Brain pericyte (primary cell): ENCODE results near the gene ANKEF1.
A peak's percentile ranks its signal among the peaks of the same experiment; 100 is the strongest.
"Not testable (repeated sequence)": the region's sequence is repeated elsewhere in the genome, so short reads cannot be mapped to it uniquely, and the experiment has no call there.

Experiments
- DNase-seq: peaks from one replicate; pipeline ENCODE4 v3.0.0-alpha.2; 2012; ENCODE audit warnings: low read depth, low spot score

ANKEF1 gene

DNA sequence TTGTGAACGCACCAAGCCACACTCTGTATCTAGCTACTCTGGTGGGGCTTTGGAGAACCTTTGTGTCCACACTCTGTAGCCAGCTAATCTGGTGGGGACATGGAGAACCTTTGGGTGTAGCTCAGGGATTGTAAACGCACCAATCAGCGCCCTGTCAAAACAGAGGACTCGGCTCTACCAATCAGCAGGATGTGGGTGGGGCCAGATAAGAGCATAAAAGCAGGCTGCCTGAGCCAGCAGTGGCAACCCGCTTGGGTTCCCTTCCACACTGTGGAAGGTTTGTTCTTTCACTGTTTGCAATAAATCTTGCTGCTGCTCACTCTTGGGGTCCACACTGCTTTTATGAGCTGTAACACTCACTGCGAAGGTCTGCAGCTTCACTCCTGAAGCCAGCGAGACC, 2.5 kb upstream of the ANKEF1 start:
- DNase-seq: not testable (repeated sequence)

DNA sequence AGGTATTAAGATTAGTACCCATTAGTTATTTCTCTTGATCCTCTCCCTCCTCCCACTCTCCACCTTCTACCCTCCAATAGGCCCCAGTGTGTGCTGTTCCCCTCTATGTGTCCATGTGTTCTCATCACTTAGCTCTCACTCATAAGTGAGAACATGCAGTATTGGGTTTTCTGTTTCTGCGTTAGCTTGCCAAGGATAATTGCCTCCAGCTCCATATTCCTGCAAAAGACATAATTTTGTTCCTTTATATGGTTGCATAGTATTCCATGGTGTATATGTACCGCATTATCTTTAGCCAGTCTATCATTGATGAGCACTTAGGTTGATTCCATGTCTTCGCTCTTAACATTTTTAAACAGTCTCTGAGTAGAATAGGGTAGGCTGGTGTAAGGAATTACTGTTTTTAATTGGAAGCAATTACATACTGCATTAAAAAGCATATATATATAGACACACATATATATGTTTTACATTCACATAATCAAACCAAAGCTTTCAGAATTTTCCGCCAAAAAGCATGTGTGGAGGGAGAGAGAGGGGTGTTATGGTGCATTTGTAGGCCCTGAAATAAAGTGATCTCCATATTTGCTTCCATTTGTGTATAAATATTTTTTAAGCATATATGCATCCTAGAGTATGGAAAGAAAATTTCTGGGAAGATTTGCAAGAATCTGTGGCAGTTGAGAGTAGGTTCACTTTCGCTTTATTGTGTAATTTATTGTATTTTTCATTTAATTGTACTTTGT, 709 bp upstream of the ANKEF1 start:
- no peak for DNase-seq

DNA sequence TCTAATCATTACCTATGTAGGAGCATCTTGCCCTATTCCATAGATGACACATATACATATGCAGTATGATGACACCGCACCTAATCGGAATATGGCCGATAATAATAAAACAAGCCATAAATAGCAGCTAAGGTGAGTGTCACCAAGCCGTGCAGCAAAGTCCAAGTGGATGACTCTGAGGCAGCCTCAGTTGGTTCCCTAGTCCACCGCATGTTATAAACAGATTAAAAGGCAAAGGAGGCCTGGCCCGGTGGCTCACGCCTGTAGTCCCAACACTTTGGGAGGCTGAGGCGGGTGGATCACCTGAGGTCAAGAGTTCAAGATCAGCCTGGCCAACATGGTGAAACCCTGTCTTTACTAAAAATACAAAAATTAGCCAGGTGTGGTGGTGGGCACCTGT, 1.5 kb downstream of the ANKEF1 start:
- DNase-seq: not testable (repeated sequence)

DNA sequence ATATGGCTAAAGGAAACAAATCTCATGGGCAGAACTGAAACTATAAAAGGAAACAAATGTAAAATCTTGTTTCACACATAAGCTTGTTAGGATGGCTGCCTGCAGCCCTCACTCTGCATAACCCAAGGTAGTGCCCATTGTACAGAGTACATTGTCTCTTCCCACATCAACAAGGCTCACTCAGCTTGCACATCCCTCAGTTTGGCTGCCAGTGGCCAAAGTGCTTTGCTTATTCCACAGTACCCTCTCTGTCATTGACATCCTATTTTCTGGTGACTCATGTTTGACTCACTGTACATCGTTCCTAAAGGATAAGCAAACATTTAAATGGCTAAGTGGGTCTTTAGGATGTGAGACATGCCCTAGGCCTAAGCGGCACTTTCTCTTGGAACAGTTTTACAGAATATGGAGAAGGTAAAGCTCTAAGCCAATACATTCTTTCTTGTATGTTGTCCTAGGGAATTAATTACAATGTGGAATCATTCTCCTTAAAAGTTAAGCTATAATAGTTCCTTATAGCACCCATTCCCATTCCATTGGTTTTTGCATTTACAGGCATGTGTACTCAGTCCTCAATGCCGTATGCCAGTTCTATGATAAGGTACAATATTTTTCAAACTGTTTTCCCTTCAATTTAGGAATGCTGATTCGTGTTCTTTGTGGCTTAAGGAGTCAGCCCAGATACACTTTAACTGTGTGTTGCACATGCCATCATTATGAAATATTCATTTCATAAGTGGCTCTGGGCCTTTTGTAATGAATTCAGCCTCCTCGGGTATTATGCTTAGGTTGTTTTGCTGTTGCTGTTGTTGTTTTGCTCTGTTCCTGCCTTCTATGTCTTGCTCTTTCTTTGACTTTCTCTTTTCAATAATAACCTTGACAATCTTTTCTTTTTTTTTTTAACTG, 5.5 kb downstream of the ANKEF1 start:
- DNase-seq: peak; percentile 8

DNA sequence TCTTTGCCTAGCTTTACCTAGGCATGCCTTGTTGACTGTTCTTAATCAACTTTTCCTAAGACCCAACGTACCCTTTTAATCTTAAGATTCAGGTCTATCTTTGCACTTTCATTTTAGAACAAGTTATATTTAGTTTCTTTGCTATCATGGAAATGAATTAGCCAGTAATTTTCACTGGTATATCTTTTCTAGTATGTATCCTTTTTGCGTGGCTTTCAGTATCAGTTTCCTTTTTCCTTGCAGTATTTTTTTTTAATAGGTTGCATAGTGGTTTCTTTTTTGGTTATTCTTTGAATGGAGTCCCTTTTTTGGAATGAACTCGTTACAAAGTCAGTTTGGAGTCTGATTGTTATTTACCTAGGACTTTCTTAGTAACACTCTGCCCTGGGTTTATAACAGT, 7.3 kb downstream of the ANKEF1 start:
- DNase-seq: no peak

DNA sequence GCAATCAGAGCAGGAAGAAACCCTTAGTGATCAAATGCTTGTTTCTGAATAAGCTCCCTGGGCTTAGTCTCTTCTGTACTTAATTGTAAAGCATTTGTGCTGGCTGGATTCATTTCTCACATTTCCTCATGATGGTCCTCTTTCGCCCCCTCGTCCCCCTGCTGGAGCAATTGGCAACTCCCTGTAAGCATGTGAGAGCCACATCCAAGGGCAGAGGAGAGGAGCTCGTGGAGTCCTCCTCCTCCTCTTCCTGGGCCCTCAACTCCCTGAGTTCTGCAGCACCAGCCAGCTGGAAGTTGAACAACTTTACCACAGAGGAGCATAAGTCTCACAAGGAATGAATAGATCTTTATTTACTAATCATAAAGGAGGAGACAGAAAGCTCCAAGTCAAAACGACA, 12.6 kb downstream of the ANKEF1 start:
- no peak for DNase-seq

DNA sequence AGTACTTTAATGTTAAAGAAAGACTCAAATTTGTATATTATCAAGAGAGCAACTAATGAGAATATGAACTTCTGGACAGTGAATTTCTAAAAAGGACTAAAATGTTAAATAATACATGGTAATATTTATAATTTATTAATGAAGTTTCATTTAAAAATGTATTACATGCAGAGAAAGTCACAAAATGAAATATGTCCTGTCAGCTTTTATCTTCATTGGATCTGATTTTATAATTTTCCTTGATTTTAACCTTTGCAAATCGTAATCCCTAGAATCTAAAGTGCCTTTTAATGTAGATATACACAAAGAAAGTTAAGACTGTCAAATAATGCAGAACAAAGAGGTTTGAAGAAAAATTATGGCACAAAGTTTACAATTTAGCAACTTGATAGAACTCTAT, 16.4 kb downstream of the ANKEF1 start:
- no peak for DNase-seq

DNA sequence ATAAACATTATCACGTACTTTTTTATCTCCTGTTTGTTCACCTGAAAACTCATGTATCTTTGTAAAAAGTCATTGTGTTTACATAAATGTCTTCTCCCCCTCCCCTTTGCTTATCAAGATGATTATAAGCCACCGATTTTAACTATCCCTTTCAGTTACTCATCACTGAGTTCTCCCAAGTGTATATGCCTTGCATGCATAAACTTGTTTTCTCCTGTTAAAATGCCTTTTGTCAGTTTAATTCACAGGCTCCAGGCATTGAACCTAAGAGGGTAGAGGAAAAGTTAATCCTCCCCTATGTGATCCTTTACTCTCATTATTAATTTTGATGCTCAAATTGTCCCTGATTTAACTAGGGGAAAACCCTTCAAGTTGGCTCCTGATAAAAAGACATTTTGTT, 24.2 kb downstream of the ANKEF1 start:
- no peak for DNase-seq

DNA sequence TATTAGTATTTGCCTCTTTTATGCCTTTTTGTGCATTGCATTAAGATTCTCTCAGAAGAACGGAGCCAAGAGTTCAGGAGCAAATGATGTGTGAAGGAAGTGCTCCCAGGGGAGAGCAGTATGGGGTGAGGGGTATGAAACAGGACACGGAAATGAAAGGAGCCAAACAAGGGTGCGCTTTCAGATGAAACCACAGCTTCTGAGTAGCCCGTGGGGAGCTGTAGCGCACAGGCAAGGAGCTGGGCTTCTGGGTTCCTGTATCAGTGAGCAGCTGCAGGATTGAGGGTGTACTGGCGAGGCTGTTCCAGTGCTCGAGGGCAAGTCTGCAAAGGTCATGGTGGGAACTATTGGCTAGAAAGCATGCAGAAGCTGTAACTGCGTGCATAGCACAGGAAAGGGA, 25.4 kb downstream of the ANKEF1 start:
- DNase-seq: no peak

DNA sequence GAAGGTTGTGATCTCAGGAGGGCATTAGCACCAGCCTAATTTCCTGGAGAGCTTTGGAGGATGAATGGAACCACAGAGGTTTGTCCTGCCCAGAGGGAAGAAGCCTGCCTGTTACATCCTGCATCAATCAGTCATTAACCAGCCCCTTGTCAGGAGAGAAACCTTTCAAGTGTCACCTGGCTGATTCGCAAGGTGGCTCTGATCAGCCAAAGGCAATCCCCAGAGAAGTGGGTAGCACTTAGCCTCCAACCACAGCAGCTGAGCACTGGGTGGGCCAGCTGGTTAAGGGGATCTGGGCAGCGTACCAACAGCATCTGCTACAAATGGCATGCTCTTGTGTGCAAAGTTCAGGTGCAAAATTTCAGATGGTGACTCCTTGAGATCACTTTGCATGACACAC, 26.9 kb downstream of the ANKEF1 start:
- DNase-seq: no peak

DNA sequence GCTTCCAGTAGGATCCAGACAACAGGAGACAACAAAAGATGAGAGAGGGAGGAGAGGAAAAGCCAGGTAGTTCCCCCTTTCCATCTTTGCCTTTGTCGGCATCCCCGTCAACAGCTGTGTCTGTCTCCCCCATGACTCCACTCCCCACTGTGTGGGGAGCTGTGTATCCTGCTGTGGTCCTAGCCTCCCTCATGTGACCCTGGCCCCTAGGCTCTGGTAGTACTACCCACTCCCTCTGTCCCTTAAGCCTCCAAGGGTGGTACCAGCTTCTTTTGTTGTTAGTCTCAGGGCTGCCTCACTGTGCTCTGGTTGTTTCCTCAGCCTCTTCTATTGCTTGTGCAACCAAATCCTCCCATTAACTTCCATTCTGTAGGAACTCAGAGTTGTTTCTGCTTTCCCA, 28.7 kb downstream of the ANKEF1 start:
- DNase-seq: no peak

DNA sequence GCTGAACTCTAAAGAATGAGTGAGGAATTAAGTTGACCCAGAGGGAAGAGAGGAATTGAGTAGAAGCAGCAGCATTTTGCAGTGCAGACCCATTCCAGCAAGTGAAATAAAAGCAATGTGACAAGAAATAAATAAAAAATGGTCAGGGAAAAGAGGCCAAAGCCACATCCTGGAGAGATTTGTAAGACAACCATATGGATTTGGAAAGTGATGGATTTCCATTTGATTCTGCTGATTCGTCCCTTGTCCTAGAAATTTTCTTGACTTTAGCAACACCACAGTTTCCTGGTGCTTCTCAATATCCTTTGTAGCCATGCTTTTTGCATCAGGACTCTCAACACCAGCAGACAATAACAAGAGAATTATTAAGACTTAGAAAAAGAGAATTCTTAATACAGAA, 29.8 kb downstream of the ANKEF1 start:
- DNase-seq: no peak

DNA sequence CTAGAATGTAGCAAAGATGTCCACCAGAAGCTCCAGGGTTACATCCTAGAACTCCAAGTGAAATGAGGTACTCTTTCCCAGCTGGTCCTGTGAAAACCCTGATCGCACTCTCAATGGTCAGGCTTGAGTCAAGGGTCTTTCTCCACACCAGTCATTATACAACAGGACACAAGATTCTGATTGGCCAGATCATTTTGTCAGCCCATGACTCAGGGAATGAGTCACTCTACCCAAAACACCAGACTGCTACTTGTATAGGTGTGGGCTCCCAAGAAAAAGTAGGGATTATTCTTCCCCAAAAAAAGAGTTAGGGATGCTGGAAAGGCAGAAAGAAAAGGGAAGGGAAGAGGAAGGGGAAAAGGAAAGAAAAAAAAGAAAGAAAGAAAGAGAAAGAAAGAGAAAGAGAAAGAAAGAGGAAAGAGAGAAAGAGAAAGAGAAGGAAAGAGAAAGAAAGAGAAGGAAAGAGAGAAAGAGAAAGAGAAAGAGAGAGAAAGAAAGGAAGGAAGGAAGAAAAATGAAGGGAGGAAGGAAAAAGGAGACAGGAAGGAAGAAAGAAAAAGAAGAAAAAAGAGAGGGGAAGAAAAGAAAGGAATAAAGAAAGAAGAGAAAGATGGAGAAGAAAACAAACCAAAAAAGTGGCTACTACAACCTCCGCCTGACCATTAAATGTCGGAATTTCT, 30.5 kb downstream of the ANKEF1 start:
- DNase-seq: no peak

DNA sequence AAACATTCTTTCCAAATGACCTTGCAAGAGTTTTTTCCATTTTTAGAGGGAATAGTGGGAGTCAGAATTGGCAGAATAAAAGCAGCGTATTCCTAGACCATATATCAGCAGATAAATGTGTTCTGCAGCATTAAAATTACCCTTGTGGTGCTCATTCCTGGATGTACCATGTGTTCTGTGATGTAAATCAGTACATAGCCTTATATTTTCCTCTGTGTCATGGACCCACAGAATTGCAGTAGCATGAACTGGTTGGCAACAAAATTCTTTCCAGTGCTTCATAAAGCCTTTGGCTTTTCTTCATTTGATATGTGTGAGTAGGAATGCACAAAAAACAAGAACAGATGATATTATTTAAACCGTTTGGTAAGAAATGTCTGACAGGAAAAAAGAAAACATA, 32.5 kb downstream of the ANKEF1 start:
- DNase-seq: no peak

DNA sequence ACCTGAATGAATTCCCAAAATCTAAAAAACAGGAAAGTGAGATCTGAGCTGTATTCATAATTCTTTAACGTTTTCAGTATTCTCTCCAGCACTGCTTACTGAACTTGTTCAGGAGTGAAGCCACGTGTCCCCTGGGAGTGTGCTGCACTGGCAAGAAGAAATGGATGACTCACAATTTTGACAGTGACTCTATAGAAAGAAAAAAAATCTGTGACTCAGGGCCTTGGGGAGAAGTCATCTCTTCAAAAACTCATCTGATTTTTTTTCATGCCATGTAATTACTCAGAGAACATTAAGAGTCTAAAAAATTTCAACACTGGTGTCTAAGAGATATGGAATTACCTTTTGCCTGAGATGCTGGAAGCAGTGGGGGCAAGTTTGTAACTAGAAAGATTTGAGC, 39.7 kb downstream of the ANKEF1 start:
- DNase-seq: no peak

DNA sequence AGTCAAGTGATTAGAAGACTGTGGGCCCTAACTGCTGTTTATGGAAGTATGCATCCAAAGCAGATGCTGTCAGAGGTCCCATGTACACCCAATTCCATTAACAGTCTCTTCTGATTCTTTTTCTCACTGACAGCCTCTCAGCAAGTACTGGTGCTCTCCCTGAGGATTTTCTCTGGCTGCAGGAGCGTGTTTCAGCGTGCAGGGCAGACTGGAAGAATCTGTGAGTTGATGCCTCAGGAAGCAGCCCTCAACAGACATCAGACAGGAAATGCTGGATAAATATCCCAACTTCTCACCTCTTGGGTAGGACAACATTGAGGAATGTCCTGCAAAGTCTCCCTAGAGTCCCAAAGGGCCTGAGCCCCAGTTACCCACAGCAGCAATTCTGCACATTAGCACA, 40.8 kb downstream of the ANKEF1 start:
- no peak for DNase-seq

DNA sequence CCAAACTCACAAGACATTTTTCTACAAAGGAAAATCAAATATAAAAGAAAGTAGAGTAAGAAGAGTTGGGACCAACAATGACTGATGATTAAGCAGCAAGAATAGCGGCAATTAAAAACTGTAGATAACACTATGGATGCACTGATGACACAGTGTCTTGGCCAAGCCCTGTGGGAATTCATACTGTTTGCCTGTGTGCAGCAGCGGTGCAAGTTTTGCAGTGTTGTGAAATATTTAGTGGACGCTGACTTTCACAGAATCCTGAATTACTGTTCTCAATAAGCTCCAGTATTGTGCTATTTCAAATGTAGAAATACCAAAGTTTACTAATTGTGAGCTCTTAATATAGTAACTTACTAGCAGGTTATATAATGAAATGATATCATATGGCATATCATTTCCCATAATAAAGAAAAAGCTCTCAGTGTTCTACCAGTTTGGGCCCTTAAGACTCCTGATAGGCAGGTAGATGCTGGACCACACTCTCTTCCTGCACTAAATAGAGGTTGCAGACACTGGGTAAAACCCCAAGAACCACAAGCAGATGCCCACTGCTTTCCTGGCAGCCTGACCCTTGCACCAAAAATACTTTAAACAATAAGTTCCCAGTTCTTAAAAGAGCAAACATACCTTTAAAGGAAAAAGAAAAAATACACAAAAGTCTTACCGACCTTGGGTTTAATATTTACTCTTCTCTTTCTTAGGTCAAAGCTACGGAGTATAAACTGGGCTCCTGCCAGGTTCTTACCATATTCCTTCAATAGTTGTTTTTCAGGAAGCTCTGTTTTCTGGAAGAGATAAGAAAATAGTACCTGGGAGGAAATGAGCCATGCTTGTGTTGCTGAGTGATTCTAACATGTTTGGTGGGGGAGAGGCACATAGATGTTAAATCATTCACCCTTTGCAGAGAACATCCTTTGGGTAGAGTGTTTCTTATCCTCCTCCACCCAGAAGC, 41.6 kb downstream of the ANKEF1 start:
- no peak for DNase-seq

DNA sequence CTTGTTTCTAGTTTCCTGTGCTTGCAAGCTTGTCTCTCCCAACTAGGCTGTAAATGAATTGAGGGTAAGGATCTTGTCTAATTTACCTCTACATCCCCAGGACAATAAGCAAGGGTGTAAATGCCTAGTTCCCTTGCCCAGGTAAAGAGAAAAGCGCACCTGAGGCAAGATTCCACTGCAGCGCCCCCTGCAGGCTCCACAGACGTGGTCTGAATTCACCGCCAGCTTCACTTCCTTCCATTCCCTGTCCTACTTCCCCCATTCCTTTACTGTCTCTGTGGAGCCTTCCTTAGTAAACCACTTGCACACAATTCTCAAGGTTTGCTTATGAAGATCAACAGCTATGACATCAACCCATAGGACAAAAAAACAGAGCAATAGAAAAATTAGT, 42.3 kb downstream of the ANKEF1 start:
- no peak for DNase-seq

DNA sequence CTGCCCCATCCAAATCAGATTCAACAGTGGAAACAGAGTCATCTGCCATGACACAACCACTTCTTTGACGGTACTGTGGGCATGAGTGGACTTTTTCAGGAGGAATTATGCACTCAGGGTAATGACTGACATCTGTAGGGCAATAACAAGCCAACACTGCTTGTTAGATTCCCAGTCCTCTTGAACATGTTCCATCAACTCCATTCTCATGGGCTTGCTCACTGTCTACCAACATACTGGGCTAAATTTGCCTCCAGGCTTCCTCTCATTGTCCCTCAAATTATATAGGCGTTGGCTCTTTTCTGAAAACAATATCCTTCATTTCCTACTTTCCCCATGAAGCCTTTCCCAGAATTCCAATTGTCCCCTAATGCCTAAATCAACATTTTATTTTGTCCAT, 43.1 kb downstream of the ANKEF1 start:
- no peak for DNase-seq

DNA sequence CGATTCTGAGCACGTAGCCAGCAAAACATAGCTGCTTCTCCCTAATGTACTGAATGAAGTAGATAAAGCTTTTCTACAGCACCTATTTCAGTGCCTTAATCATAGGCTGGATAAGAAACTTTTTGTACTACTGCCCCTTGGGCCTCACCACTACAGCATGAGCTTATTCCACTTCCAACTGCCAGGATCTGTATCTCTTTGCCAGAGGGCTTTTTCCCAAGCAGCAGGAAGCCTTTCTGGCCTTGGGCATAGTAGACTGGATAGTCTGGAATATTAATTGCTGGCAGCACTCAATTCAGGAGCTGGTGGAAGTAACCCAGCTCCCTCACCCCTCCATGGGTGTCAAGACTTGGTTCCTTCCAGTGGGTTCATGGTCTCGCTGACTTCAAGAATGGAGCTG, 43.6 kb downstream of the ANKEF1 start:
- no peak for DNase-seq

DNA sequence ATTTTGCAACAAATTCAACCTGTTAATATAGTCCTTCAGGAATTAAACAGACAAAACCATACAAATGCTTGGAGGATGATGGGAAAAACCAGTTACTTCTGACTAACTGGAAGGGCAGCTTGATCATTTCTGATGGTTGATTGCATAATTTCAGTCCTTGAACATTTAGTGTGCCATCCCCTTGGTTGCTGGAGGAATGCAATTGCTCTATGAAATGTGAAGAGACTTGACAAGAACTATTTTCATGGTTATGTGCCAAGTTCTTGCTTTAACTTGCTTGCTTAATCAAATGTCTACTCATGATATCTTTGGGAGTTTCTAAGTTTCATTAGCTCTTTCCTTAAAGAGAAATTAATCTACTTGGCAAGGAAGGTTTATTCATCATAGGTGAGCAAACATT, 45.2 kb downstream of the ANKEF1 start:
- DNase-seq: no peak
